ENCODE results near the gene PPP3CA.

PPP3CA gene

GRCh38 chr4:101329592-101329991 lies 17.7 kb downstream of the PPP3CA start:
- no peak for DNase-seq

DNA sequence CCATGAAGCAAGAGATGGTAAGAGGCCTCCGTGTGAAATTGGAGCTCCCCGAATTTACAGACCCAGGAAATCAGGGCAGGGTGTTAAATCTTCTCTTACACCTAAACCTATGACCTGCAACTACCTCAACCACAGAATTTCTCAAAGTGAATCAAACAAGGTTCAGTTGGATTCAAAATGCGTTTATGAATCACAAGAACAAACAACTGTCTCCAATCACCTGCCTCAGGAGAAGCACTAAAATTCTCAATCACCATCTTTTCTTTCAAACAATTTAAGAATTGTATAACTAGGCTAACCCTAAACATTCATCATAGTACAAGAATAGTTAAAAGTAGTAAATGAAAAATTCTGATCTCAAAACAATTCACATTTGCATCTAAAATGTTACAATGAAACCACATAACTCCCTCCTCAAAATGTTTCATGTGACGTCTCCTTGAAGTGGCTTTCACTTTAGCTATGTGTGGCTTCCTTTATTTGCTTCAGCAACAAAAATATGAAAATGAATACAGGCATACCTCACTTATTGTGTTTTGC lies 19.2 kb downstream of the PPP3CA start:
- DNase-seq: no peak

DNA sequence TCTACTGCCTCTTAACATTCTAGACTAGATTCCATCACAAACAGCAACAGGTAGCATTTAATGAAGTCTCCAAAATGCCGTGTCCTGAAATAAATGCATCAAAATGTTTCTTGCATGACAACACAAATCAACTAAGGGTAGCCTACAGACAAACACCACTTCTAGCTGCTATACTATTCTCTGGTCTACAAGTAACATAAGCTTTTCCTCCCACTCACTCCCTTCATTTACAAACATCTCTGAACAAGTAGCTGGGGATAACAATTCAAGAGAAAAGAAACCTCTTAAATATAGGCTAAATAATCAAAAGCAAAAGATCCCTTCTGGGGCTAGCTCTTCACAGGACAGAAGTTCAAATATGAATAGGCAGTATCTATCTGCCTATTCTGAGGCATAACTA lies 20.8 kb downstream of the PPP3CA start:
- DNase-seq: no peak

GRCh38 chr4:101322743-101323142 lies 24.6 kb downstream of the PPP3CA start:
- DNase-seq: no peak

GRCh38 chr4:101321481-101322042 lies 25.8 kb downstream of the PPP3CA start:
- no peak for DNase-seq

DNA sequence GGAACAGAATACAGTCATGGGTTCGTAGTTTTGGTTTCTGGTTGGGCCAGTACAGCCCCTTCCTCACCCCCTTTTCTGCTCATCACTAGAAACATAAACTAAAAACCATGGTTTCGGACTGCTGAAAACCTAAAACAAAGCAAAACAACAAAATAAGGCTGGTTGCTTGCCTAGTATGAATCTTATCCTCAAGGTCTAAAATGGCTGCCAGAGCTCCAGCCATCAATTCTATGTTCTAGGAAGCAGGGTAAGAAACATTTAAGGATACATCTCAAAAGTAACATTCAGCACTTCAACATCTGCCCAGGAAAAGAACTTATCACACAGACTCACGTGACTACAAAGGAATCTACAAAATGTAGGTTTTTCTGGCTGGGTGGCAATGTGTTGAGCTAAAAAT lies 31.5 kb downstream of the PPP3CA start:
- no peak for DNase-seq

DNA sequence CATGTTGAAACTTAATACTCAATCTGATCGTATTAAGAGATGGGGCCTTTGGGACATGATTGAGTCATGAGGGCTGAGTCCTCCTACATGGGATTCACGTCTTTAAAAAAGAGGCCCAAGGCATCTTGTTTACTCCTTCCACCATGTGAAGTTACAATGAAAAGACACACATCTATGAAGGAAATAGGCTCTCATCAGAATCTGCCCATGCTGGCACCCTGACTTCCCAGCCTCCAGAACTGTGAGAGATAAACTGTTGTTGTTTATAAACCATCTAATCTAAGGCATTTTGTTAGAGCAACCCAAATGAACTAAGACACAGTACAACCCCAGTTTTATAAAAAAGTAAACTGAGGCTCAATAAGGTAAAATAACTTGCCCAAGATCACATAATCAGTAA lies 32.3 kb downstream of the PPP3CA start:
- DNase-seq: no peak

GRCh38 chr4:101309925-101310324 lies 37.4 kb downstream of the PPP3CA start:
- DNase-seq: no peak

GRCh38 chr4:101307899-101308298 lies 39.4 kb downstream of the PPP3CA start:
- DNase-seq: no peak

GRCh38 chr4:101306764-101307615 lies 40.3 kb downstream of the PPP3CA start:
- no peak for DNase-seq

DNA sequence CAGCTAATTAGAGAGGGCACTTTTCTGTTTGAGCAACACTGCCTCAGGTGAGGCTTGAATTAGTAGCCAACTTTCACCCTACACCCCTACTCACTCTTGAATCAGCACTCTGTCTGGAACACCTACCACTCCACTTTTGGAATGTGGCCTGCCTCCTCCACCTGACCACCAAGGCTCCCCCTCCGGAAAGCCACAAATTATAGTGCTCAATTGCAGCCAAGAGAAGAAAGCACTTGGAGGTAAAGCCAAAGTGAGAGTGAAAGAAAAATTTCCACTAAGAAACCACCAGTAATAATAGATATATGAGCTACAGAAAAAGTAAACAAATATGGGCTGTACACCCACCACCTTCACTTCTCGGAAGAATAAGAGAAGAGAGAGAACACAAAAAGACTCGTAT lies 41.1 kb downstream of the PPP3CA start:
- DNase-seq: no peak

DNA sequence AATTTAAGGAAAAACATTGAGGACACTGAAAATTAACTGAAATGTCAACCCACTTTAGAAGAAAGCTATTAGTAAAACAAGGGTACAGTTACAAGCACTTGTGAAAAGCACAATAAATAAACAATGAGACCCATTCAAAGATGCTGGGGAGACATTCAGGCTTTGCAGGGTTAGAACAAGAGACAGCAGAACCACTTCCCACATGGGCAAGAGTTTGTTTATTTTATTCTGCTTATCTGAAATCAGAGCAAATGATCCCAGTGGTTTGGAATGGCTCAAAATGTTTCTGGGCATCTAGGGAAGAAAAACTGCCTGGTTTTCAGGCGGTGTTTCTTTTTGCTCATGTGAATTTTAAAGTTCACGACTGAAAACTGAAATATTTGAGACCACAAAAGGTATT lies 42.4 kb downstream of the PPP3CA start:
- no peak for DNase-seq

DNA sequence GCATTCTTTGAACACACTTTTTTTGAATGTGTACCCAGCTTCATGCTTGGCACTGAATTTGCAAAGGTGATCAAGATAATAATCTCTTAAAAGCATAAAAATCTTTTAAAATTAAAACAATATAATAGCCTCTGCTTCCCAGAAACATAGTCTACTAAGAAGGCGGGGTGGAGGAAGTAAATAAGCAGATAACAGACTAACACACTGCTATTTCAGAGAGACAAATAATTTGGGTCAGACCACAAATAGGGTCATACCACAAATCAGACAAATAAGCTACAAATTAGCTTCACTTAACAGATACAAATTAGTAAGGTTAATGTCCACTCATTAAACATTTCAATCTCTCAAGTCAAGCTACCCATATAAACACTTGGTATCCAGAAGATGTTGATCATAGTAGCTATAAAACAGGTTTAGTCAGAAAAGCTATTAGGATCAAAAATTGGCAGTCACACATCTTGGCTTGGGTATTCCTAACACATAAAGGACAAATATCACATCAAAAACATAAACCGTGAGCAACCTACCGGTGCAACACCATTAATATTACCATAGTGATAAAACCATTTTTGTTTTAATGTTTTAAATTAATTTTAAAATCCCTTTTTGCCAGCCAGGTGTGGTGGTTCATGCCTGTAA lies 47.3 kb downstream of the PPP3CA start:
- no peak for DNase-seq

DNA sequence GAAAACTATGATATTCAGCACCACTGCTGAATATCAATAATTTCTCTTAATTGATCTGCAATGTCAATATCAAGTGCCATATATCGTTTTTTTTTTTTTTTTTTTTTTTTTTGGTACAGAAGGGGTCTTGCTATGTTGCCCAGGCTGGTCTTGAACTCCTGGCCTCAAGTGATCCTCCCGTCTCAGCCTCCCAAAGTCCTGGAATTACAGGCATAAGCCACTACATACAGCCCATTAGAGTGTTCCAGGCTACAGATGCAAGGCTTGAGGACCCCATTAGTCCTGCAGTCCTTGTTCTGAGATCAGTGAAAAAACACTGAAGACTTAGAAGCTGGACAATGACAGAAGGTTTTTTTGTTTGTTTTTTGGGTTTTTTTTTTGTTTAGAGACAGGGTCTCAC lies 48.3 kb downstream of the PPP3CA start:
- DNase-seq: no peak

DNA sequence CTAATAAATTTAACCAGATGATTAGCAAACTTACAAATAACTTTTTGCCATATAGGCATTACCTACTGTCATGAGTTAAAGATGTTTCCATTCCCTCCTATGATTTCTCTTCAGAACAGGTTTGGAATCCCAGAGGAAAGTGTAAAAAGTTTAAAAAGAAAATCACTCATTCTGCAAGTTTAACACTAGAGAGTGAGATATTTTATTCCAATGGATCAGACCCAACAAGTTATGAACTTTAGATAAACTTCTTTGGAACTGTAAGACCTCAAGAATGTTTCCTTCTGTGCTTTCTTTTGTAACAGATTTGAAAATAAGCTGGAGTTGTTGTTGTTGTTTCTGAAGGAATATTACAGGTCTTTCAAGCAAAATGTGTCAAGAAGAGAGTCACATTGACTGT lies 51.6 kb downstream of the PPP3CA start:
- DNase-seq: no peak

DNA sequence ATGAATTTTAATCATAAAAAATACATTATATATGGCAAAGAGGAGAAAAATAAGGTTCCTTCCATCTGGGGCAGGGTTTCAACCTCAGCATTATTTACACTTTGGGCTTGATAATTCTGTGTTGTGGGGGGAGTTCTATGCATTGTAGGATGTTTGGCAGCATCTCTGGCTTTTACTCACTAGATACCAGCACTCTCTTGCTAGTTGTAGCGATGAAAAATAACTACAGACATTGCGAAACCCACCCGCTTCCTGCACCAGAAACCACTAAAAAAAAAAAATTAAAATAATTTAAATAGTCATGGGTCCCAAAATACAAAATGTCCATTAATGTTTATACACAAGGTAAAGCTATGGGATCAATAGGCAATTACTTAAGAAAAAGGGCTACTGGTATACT lies 52.7 kb downstream of the PPP3CA start:
- no peak for DNase-seq

DNA sequence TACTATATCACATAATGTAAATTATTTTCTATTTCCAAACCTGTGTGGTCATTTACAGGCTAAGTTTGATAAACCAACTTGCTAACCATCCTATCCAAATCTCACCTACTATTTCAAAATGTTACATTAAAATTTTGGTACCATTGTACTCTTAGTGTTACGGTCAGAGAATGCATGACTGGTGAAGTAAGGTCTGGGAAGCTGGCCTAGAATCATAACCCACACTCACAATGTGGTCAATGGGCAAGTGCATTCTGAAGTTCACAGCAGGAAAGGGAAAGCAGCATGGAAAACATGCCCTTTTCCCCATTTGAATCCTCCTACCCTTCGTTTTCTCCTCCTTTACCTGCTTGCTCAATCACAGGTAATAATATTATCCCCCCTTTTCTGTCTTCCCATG lies 54.4 kb downstream of the PPP3CA start:
- DNase-seq: no peak

DNA sequence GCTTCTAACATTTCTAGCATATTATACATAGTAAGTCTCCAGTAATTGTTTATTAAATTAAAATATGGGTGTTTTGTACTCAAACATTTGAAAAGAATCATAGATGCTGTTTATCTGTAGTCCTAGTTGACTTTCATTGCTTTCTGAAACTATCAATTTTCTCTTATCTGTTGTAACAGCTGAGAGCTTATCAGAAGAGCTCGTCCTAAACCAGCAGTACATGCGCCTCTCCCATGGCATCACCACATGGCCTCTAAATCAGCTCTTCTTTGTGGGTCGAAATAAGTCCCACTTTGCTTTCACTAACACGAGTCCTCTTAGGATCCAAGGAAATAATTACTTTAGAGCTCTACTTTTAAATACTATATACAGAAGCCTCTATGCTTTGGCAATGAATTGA lies 55.1 kb downstream of the PPP3CA start:
- DNase-seq: peak; percentile 85

DNA sequence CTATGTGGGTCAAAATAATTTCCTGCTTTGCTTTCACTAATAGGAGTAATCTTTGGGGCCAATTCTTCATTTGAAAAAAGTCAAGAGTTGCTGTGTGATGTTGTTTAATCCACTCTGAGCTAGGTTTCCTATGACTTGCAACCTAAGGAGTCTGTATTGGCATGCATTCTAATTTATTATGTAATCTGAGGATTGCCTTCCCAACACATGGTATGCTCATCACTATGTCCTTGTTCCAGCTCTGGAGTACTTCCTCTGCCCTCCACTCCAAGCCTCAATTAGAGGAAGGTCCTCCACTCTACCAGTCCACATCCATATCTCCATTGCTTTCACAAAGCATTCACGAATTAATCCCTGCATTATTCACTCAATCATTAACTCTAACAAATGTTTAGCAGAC lies 56.1 kb downstream of the PPP3CA start:
- no peak for DNase-seq

GRCh38 chr4:101290654-101291053 lies 56.7 kb downstream of the PPP3CA start:
- no peak for DNase-seq

DNA sequence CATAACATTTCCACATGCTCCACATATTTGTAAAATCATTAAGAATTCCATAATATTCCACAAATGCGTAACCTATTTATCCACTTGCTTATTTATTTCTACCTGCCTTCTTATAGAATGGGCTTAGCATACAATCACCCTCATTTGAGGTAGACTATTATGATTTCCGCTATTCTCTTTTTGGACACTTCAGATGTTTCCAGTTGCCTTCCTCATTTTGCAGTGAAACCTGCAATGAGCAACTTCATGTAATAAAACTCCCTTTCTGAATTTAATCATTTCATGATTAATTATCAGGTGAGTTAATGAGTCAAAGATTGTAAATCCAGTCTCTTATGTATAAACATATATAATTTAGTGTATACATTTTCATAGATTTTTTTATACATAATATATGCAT lies 58.0 kb downstream of the PPP3CA start:
- DNase-seq: no peak

- DNase-seq: peak; percentile 35
These were observed 58.8 kb downstream of the PPP3CA start for GRCh38 chr4:101288365-101289145.

DNA sequence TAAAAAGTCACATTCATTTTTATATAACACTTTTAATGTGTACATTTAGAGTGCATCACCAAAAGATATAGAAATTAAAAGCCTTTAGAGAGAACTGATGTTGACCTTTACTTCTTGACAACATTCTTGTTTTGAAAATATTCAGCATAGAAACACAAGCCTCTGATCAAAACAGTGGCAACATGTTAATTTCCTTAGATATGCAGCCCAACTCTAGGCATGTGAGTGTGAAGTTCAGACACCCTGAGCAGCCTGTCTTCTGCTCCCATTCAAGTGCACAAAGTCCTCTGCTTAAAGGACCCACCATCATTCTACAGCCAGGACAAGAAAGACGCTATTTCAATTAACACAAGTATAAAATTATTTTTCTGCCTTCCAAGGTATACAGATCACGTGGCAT lies 60.0 kb downstream of the PPP3CA start:
- DNase-seq: no peak
